K562 (cell line): Measurements from ENCODE around the gene C2orf81. TPM values are rescaled to one million over a fixed set of nuclear protein-coding genes. Genes with fewer than 3 reads are reported as not detected.

Experiments used
- ATAC-seq: fragments of 200-7000 bp; cut with Tn5 transposase; 3 replicates; pipeline ENCODE4 v1.9.1; 2020; ENCODE audit warnings: moderate library complexity
- BruUV-seq: library from RNA; stranded (reverse); fragments of 400-500 nt; replicated peaks from 2 replicates; lab custom pipeline; 2021; lab: Mats Ljungman, UMichigan
- CTCF ChIA-PET: fragments of 300-600 bp; formaldehyde crosslinking; extraction: SDS; loops from one replicate; lab custom pipeline; 2021; ENCODE audit warnings: low intra/inter-chr PET ratio; lab: Yijun Ruan, JAX
- POLR2A ChIA-PET: fragments of 300-600, 350-650 bp; sonication (Branson Sonifier 250); formaldehyde crosslinking; extraction: SDS; loops from one replicate; lab custom pipeline; 2021; ENCODE audit warnings: antibody characterized with exemption, inconsistent platforms; lab: Yijun Ruan, JAX
- DNase-seq, 4 experiments: peaks; one replicate each; pipeline versions ENCODE4 v3.0.0 to v3.0.0-alpha.2; 2011 to 2018; ENCODE audit warnings: low spot score in 3 of 4, mixed read lengths in 3 of 4; ENCODE audit errors: extremely low read depth in 1 of 4
- FAIRE-seq: peaks from 2 replicates; lab custom pipeline; 2011; peaks lifted over from hg19 to GRCh38; lab: Jason Lieb, UNC
- H2AFZ ChIP-seq: 2 replicates; pipeline ENCODE4 v1.6.0; 2011; ENCODE audit warnings: low read depth, low read length, control low read depth, inconsistent platforms
- H3K27ac ChIP-seq: fragments of 200-600 bp; 3 replicates; pipeline ENCODE4 v1.8.0; 2011; ENCODE audit warnings: low read depth, mild to moderate bottlenecking, control low read depth, inconsistent platforms, low read length, moderate library complexity, mixed read lengths; ENCODE audit errors: extremely low read depth
- H3K27me3 ChIP-seq, 2 experiments: fragments of 300-600 bp in 1 of 2; 2 replicates in 1 of 2; 3 replicates in 1 of 2; pipeline versions ENCODE4 v1.6.0 to v1.8.0; 2011; ENCODE audit warnings: inconsistent platforms in 2 of 2, low read length in 2 of 2, mild to moderate bottlenecking in 1 of 2, mixed read lengths in 1 of 2, moderate library complexity in 1 of 2; ENCODE audit not compliant: control insufficient read depth in 2 of 2, insufficient read depth in 2 of 2
- H3K36me3 ChIP-seq: fragments of 300-600 bp; 3 replicates; pipeline ENCODE4 v1.8.0; 2011; ENCODE audit warnings: mild to moderate bottlenecking, low read length, inconsistent platforms; ENCODE audit not compliant: control insufficient read depth, insufficient read depth
- H3K4me1 ChIP-seq, 2 experiments: fragments of 200-600 bp in 1 of 2; replicated peaks in 1 of 2; 2 replicates in 1 of 2; 3 replicates in 1 of 2; pipeline versions ENCODE4 v1.5.1 to v1.8.0; 2011; ENCODE audit warnings: inconsistent platforms in 2 of 2, low read length in 2 of 2, mild to moderate bottlenecking in 1 of 2, mixed read lengths in 1 of 2, moderate library complexity in 1 of 2; ENCODE audit not compliant: control insufficient read depth in 2 of 2, insufficient read depth in 2 of 2
- H3K4me2 ChIP-seq: 2 replicates; pipeline ENCODE4 v1.6.1; 2011; ENCODE audit warnings: low read length, control low read depth, inconsistent platforms, mixed read lengths; ENCODE audit not compliant: insufficient read depth
- H3K4me3 ChIP-seq: fragments of 200-600 bp; sonication (generic), shearing (Covaris generic); 2 replicates; pipeline ENCODE4 v1.5.1; 2016; ENCODE audit warnings: control low read depth, inconsistent platforms
- H3K79me2 ChIP-seq: fragments of 200-600 bp; 3 replicates; pipeline ENCODE4 v1.8.0; 2011; ENCODE audit warnings: low read length, inconsistent platforms; ENCODE audit not compliant: control insufficient read depth, insufficient read depth
- H3K9ac ChIP-seq, 2 experiments: 2 replicates each; pipeline versions ENCODE4 v1.6.0 to v1.6.1; 2011; ENCODE audit warnings: low read depth in 2 of 2, low read length in 2 of 2, control low read depth in 1 of 2, inconsistent platforms in 1 of 2, mild to moderate bottlenecking in 1 of 2, mixed read lengths in 1 of 2; ENCODE audit not compliant: insufficient read depth in 1 of 2
- H3K9me1 ChIP-seq: one replicate; pipeline ENCODE4 v1.6.0; 2011; ENCODE audit warnings: inconsistent platforms, mild to moderate bottlenecking, low read length, moderate library complexity; ENCODE audit not compliant: control insufficient read depth, insufficient read depth
- H3K9me3 ChIP-seq: replicated peaks from 2 replicates; pipeline ENCODE4 v1.5.1; 2011; ENCODE audit warnings: low read depth, low read length, inconsistent platforms; ENCODE audit not compliant: control insufficient read depth, insufficient read depth
- H4K20me1 ChIP-seq: replicated peaks from 2 replicates; pipeline ENCODE4 v1.6.1; 2011; ENCODE audit warnings: low read length, inconsistent platforms, mixed read lengths; ENCODE audit not compliant: control insufficient read depth, insufficient read depth
- IFI16 ChIP-seq: fragments of 250-450 bp; sonication (Bioruptor Pico); IDR thresholded peaks from 2 replicates; pipeline ENCODE4 v2.1.2; 2022; ENCODE audit warnings: mild to moderate bottlenecking, inconsistent platforms
- POLR2G ChIP-seq: fragments of 200-400 bp; formaldehyde crosslinking; IDR thresholded peaks from 2 replicates; pipeline ENCODE4 v1.6.1; 2017; ENCODE audit warnings: low read depth, mild to moderate bottlenecking, antibody characterized with exemption, low read length, moderate library complexity
- RBFOX2 ChIP-seq: fragments of 200-400 bp; formaldehyde crosslinking; IDR thresholded peaks from 2 replicates; pipeline ENCODE4 v1.6.1; 2017; ENCODE audit warnings: low read depth, mild to moderate bottlenecking, low read length, moderate library complexity
- WGBS: fragments of 100-300 bp; shearing (Covaris generic); methylation state at CpG from one replicate; pipeline ENCODE4 v1.1.6; 2016; ENCODE audit warnings: low coverage, mixed read lengths; ENCODE audit not compliant: insufficient coverage; ENCODE audit errors: missing lambda C conversion rate; 5-methylcytosine and 5-hydroxymethylcytosine counted together
- in situ Hi-C: fragments of 300-500 bp; cut with MboI; formaldehyde crosslinking; loops from 4 replicates; pipeline ENCODE4 v1.15.0; 2018; ENCODE audit warnings: inconsistent platforms, mixed read lengths
- intact Hi-C: fragments of 100-400 bp; cut with micrococcal nuclease; formaldehyde crosslinking; loops from 2 replicates; pipeline ENCODE4 v1.14.2; 2022
- polyA plus RNA-seq, 8 experiments: library from polyadenylated mRNA; depleted of rRNA in 4 of 8; stranded (reverse) in 5 of 8; unstranded in 3 of 8; fragments of >200 nt; fragmentation: Nextera tagmentation in 2 of 8; fragmentation: Illumina TruSeq in 1 of 8; extraction: Ambion mirVana in 2 of 8; extraction: Trizol in 1 of 8; gene quantifications; 2 replicates each; pipeline versions ENCODE4 v1.2.1 to v1.2.3, GENCODE V29; 2011 to 2014; ENCODE audit warnings: inconsistent platforms in 1 of 8, missing spikeins in 1 of 8
- total RNA-seq, 7 experiments: library from RNA; depleted of rRNA in 6 of 7; stranded (reverse); fragments of >200 nt in 6 of 7; fragmentation: Illumina TruSeq in 2 of 7; extraction: Trizol in 2 of 7; gene quantifications; 2 replicates each; pipeline versions ENCODE4 v1.2.1 to v1.2.3, GENCODE V29; 2011 to 2021; ENCODE audit warnings: low replicate concordance in 1 of 7
- TF ChIP-seq, protein P1 (sequence below): sonication (generic); formaldehyde crosslinking; IDR thresholded peaks from 2 replicates; pipeline ENCODE4 v1.8.1; 2023; ENCODE audit warnings: mild to moderate bottlenecking, missing genetic modification reagents
- TF ChIP-seq, protein P2 (sequence below): fragments of 250-450 bp; sonication (Bioruptor Pico); IDR thresholded peaks from 2 replicates; pipeline ENCODE4 v1.5.0; 2021

The C2orf81 gene
- total and polyA plus RNA-seq, 9 of the 15 experiments (the other 6 are each of a cell fraction or from before 2014, with no cell fraction given) = 0.06 TPM; not detected in 8

DNA sequence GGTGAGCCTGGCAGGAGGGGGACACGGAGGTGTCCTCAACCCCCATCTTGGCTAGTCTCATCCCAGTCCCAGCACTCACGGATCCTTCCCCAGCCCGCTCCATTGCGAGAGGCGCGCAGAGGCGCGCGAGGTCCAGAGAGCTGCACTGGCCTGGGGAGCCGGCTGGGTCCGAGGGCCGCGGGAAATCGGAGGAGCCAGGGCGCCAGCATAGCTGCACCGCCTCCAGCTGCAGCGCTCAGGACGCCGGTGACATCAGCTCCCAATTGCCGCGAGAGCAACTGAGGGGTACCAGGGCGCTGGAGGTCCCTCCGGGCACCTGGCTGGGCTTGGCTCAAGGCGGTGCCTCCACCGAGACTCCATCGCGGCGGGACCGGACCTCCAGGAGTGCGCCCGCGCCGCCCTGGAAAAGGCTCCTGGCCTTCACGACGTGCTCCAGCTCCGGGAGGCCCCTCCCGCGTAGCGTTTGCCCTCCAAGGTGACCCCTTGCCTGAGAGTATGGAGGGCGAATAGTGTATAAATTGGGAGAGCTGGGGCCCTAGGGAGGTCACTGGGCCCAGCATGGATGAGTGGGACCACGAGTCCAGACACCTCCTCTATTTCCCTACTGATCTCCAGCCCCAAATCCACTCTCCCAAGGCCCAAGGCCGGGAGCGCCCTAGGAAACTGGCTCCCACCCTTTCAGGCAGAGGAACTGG is 14.8 kb upstream of the C2orf81 start:
- H4K20me1 ChIP-seq = no peaks in the 10 kb centered on the region
- TF ChIP-seq RBFOX2 (0 out of 2 replicates have a peak, but pooled peaks have one; percentile 19), POLR2G (0 out of 2 replicates have a peak, but pooled peaks have one; percentile 14), IFI16 (no peak)
- TF ChIP-seq, protein P1, sequence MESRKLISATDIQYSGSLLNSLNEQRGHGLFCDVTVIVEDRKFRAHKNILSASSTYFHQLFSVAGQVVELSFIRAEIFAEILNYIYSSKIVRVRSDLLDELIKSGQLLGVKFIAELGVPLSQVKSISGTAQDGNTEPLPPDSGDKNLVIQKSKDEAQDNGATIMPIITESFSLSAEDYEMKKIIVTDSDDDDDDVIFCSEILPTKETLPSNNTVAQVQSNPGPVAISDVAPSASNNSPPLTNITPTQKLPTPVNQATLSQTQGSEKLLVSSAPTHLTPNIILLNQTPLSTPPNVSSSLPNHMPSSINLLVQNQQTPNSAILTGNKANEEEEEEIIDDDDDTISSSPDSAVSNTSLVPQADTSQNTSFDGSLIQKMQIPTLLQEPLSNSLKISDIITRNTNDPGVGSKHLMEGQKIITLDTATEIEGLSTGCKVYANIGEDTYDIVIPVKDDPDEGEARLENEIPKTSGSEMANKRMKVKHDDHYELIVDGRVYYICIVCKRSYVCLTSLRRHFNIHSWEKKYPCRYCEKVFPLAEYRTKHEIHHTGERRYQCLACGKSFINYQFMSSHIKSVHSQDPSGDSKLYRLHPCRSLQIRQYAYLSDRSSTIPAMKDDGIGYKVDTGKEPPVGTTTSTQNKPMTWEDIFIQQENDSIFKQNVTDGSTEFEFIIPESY (CRISPR knock-in tag) = peak; percentile 73; the same call in 1 of the 2 replicates
- TF ChIP-seq, protein P2, sequence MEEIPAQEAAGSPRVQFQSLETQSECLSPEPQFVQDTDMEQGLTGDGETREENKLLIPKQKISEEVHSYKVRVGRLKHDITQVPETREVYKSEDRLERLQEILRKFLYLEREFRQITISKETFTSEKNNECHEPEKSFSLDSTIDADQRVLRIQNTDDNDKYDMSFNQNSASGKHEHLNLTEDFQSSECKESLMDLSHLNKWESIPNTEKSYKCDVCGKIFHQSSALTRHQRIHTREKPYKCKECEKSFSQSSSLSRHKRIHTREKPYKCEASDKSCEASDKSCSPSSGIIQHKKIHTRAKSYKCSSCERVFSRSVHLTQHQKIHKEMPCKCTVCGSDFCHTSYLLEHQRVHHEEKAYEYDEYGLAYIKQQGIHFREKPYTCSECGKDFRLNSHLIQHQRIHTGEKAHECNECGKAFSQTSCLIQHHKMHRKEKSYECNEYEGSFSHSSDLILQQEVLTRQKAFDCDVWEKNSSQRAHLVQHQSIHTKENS (CRISPR knock-in tag) = no peak
- H3K36me3 ChIP-seq = no peaks in the 10 kb centered on the region
- ATAC-seq = no peak
- H3K4me1 ChIP-seq = peaks cover 16 to 34% of the 10 kb centered on the region in 2 experiments; a peak in 4 of 5 replicates
- no peak overlapping the region for H3K4me3 ChIP-seq
- H3K4me2 ChIP-seq = no peak overlapping the region
- no TSS peak for BruUV-seq
- DNase-seq = no peak
- H3K27ac ChIP-seq = no peak overlapping the region
- no peaks in the 10 kb centered on the region for H3K27me3 ChIP-seq
- peak overlapping the region in 1 of 2 experiments; percentile 54; a peak in 2 of 4 replicates for H3K9ac ChIP-seq
- intact Hi-C loops = no loop called here
- in situ Hi-C loops = no loop called here
- no peaks in the 10 kb centered on the region for H3K9me3 ChIP-seq
- no peak overlapping the region for H2AFZ ChIP-seq
- H3K79me2 ChIP-seq = no peaks in the 10 kb centered on the region
- POLR2A ChIA-PET = interaction anchor here (1.0 kb wide), 1 partner anchor 18 kb away, joined by 5 read pairs; the partner anchor contains the start of gene INO80B
- WGBS = 69% methylated on average over 25 of the region's 43 CpGs
- no peaks in the 10 kb centered on the region for H3K9me1 ChIP-seq
- CTCF ChIA-PET = no interaction called here
- FAIRE-seq = no peak
